ENCODE results near the gene NOC4L.

GRCh38 chr12:132106921-132107320, 37.3 kb upstream of the NOC4L start:
- no peak for TF ChIP-seq CTCF (IDR thresholded peaks at IDR 0.05)
- no peak for TF ChIP-seq REST (IDR thresholded peaks at IDR 0.05; ENCODE audit: insufficient read depth in 1 of 2, low read depth in 2 of 2, low read length in 1 of 2)
- no peak for TF ChIP-seq POLR2AphosphoS5 (IDR thresholded peaks at IDR 0.05; ENCODE audit: low read depth, low read length)
- no peak for TF ChIP-seq SIN3A (IDR thresholded peaks at IDR 0.05; ENCODE audit: borderline replicate concordance, insufficient read depth, low read depth, low read length)
